Spleen (tissue), 7 donors: ENCODE data around the gene TANGO6.
"Not testable (repeated sequence)": the region's sequence is repeated elsewhere in the genome, so short reads cannot be mapped to it uniquely, and the experiment has no call there.

ENCODE experiments used
- POLR2A ChIP-seq, 3 donors: fragments of 450-650 bp; IDR thresholded peaks; one replicate each; pipeline ENCODE4 v1.5.1; 2017; ENCODE audit warnings: antibody characterized with exemption in 3 of 3, mild to moderate bottlenecking in 1 of 3
- POLR2AphosphoS5 ChIP-seq, 3 donors: sonication (generic); formaldehyde crosslinking; IDR thresholded peaks; one replicate each; pipeline ENCODE4 v1.5.1; 2017; ENCODE audit warnings: antibody characterized with exemption in 3 of 3
- TF ChIP-seq, protein P1 (sequence below), 11 experiments: fragments of 200-600 bp in 7 of 11; fragments of 450-650 bp in 4 of 11; sonication (generic) in 4 of 11; IDR thresholded peaks in 8 of 11; conservative IDR thresholded peaks in 3 of 11; 1 replicate in 7 of 11; 2 replicates in 4 of 11; pipeline versions ENCODE4 v1.4.0 to v1.8.0; 2016 to 2021; ENCODE audit warnings: antibody characterized with exemption in 11 of 11, inconsistent platforms in 4 of 11, mild to moderate bottlenecking in 1 of 11
- donor health status: DM: no; HTN: no; CAD: no; lungs with moderate emphysema.
- donor health status: DM: no; HTN: no; CAD: no.
- donor health status: DM: no; HTN: no; CAD: no.

DNA sequence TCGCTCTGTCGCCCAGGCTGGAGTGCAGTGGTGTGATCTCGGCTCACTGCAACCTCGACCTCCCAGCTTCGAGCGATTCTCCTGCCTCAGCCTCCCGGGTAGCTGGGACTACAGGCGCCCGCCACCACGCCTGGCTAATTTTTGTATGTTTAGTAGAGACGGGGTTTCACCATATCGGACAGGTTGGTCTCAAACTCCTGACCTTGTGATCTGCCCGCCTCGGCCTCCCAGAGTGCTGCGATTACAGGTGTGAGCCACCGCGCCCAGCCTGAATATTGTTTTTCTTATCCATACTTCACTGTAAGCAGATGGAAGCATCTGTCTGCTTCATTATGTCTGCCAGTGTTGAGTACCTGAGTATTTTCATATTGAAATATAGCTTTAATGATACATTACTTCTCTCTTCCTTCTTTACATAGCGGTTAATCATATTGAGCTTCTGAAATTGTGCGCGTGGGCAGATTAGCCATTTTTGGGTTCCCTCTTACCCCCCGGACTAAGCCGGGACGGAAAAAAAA, 308 bp upstream of the TANGO6 start:
- TF ChIP-seq, protein P1, sequence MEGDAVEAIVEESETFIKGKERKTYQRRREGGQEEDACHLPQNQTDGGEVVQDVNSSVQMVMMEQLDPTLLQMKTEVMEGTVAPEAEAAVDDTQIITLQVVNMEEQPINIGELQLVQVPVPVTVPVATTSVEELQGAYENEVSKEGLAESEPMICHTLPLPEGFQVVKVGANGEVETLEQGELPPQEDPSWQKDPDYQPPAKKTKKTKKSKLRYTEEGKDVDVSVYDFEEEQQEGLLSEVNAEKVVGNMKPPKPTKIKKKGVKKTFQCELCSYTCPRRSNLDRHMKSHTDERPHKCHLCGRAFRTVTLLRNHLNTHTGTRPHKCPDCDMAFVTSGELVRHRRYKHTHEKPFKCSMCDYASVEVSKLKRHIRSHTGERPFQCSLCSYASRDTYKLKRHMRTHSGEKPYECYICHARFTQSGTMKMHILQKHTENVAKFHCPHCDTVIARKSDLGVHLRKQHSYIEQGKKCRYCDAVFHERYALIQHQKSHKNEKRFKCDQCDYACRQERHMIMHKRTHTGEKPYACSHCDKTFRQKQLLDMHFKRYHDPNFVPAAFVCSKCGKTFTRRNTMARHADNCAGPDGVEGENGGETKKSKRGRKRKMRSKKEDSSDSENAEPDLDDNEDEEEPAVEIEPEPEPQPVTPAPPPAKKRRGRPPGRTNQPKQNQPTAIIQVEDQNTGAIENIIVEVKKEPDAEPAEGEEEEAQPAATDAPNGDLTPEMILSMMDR (IDR thresholded peaks at IDR 0.05 in 8 of 11, conservative IDR thresholded peaks at IDR 0.05 in 3 of 11): not testable (repeated sequence)
- TF ChIP-seq POLR2A, POLR2AphosphoS5 (IDR thresholded peaks at IDR 0.05): not testable (repeated sequence)
